Adipocyte (in vitro differentiated cells): ENCODE measurements around the gene FGFR1OP2.
"Not testable (repeated sequence)": the region's sequence is repeated elsewhere in the genome, so short reads cannot be mapped to it uniquely, and the experiment has no call there.

Source experiments
- DNase-seq: peaks from one replicate; pipeline ENCODE4 v3.0.0-alpha.2; 2015; ENCODE audit warnings: low read depth
- H3K27me3 ChIP-seq: replicated peaks from 2 replicates; pipeline ENCODE4 v1.7.0; 2013; ENCODE audit warnings: mild to moderate bottlenecking, low read length, moderate library complexity; ENCODE audit not compliant: control insufficient read depth, insufficient read depth
- H3K36me3 ChIP-seq: 2 replicates; pipeline ENCODE4 v1.7.0; 2013; ENCODE audit warnings: low read length, mild to moderate bottlenecking, moderate library complexity; ENCODE audit not compliant: control insufficient read depth, insufficient read depth, severe bottlenecking
- H3K4me1 ChIP-seq: 2 replicates; pipeline ENCODE4 v1.7.0; 2013; ENCODE audit warnings: mild to moderate bottlenecking, low read length, moderate library complexity; ENCODE audit not compliant: control insufficient read depth, insufficient read depth
- H3K4me3 ChIP-seq: 2 replicates; pipeline ENCODE4 v1.7.0; 2013; ENCODE audit warnings: mild to moderate bottlenecking, low read length, moderate library complexity
- H3K9ac ChIP-seq: 2 replicates; pipeline ENCODE4 v1.7.0; 2013; ENCODE audit warnings: mild to moderate bottlenecking, low read length, moderate library complexity
- H3K9me3 ChIP-seq: 2 replicates; pipeline ENCODE4 v1.7.0; 2013; ENCODE audit warnings: mild to moderate bottlenecking, low read length, moderate library complexity; ENCODE audit not compliant: control insufficient read depth

The FGFR1OP2 gene

DNA sequence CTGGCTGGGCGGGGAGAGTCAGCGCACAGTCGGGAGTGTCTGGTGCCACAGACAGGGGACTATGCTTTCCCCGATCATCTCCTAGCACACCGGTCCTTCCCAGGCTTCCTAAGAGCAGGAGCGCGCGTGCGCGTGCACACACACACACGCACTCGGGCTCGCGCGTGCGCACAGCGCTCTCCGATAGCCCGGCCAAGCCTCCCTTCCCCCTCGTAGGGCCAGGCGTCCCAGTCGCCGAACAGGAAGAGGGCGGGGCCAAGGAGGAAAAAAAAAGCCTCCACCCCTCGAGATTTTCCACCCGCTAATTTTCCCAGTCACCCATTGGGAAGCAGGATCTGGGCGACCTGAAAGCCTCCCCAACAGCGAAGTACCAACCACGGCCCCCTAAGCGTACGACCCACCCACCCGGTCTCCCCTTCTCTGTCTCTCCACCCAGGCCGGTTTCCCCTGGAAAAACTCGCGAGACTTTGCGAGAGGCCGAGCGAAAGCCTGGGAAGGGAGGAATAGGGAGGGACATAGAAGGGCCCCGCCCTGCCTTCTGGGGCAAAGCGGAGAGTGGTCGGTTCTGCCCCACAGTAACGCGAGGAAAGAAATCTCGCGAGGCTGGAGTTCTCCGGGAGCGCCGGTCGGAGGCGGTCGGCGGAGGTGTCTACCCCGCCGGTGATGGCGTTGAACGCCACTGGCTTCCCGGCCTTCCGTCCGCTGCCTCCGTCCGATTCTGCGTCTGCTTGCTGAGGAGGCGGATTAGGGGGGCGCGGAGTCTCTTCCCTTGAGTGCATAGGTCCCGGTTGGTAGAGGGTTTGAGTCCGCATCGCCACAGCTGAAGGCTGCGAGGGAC lies at the start of gene FGFR1OP2, which contains the start of gene INTS13:
FGFR1OP2 (plus strand) TSS at position 608 of the 838 bp plus-strand sequence. CDS start 15,689 bp downstream, outside the sequence.
INTS13 (minus strand) TSS at position 119 of the 838 bp plus-strand sequence. CDS start 1,178 bp downstream, outside the sequence.
- H3K36me3 ChIP-seq, result peaks cover 6% of the 10 kb centered on the region
- peak within 1 kb of the TSS; percentile 100 for H3K4me3 ChIP-seq
- no peaks in the 10 kb centered on the region for H3K9me3 ChIP-seq
- DNase-seq, result peak; percentile 100
- H3K9ac ChIP-seq, result peak within 1 kb of the TSS; percentile 99
- H3K4me1 ChIP-seq, result peaks cover 59% of the 10 kb centered on the region
- H3K27me3 ChIP-seq, result no peaks in the 10 kb centered on the region

DNA sequence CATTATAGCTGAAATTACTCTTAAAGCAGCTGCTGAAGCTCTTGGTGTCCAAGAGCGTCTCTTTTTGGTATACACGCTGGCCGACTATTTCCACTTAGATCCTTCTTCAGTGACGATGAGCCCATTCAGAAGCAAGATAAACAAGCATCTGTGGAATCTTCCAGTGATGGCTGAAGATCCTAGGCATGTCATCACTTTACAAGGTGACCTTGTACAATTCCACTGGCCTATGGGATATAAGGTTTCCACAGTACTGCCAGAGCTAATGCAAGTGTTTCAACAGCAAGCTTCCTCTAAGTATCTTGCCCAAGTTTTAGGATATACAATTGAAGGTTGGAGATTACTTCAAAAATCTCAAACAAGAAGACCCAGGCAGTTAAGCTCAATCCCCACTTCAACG lies 47.5 kb upstream of the FGFR1OP2 start:
- Histone ChIP-seq H3K9ac (no peak overlapping the region), H3K9me3 (no peaks in the 10 kb centered on the region), H3K4me3 (no peak overlapping the region), H3K27me3 (no peaks in the 10 kb centered on the region), H3K36me3 (peaks cover 2% of the 10 kb centered on the region), H3K4me1 (no peaks in the 10 kb centered on the region)
- no peak for DNase-seq

DNA sequence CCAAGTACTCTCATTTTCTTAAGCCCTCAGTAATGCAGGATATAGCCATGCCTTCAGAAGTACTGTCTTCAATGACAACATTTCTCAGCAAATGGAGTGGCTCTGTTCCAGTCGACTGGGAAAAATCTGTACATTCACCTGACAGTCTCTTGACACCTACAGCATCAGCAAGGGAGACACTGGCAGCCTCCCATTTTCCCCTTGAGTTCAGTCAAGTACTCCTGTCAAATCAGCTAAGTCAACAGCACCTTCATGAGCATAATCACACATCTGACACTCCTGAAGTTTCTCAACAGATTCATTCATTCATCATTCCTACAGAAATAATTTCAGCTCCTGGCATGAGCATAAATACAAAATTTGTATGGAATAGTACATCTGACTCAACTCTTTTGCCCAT lies 46.6 kb upstream of the FGFR1OP2 start:
- peaks cover 10% of the 10 kb centered on the region for H3K36me3 ChIP-seq
- no peaks in the 10 kb centered on the region for H3K4me1 ChIP-seq
- H3K27me3 ChIP-seq, result no peaks in the 10 kb centered on the region
- H3K9ac ChIP-seq, result no peak overlapping the region
- no peak overlapping the region for H3K4me3 ChIP-seq
- H3K9me3 ChIP-seq, result no peaks in the 10 kb centered on the region
- DNase-seq, result no peak

DNA sequence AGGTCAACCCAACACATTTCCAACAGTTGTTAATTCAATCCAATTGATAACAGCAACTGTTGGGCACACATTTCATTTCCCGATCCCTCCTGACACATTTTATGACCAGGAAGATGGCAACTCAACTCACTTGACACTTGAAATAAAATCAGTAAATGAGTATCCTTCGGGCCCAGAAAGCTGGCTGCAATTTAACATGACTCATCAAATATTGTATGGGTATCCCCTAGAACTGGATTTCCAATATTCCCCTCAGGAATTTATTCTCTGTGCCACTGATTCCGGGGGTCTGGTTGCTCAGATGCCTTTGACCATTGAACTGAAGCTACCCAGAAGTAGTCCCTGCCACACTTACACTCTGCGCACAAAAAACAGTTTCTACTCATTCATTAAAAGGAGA lies 42.6 kb upstream of the FGFR1OP2 start:
- no peaks in the 10 kb centered on the region for H3K27me3 ChIP-seq
- H3K4me3 ChIP-seq, result no peak overlapping the region
- peaks cover 27% of the 10 kb centered on the region for H3K36me3 ChIP-seq
- no peaks in the 10 kb centered on the region for H3K4me1 ChIP-seq
- DNase-seq, result no peak
- H3K9me3 ChIP-seq, result no peaks in the 10 kb centered on the region
- H3K9ac ChIP-seq, result no peak overlapping the region

DNA sequence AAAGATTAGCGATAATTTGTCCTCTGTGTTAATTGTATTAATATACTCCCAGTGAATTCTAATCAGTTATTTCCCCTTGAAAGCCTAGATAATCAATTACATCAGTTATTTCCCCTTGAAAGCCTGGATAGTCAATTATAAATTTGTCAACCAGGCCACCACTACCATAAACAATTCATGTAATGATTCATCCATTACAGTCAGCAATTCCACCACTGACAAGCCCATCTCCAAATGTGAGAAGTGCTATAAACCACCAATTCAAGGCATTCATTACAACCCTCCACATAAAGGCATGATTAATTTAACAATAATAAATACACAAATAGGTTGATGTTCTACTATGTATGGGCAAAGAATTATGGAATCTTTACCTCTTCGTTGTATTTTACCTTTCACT lies 41.4 kb upstream of the FGFR1OP2 start:
- Histone ChIP-seq H3K4me3 (no peak overlapping the region), H3K36me3 (peaks cover 30% of the 10 kb centered on the region), H3K27me3 (no peaks in the 10 kb centered on the region), H3K9ac (no peak overlapping the region), H3K4me1 (no peaks in the 10 kb centered on the region), H3K9me3 (no peaks in the 10 kb centered on the region)
- DNase-seq, result no peak

DNA sequence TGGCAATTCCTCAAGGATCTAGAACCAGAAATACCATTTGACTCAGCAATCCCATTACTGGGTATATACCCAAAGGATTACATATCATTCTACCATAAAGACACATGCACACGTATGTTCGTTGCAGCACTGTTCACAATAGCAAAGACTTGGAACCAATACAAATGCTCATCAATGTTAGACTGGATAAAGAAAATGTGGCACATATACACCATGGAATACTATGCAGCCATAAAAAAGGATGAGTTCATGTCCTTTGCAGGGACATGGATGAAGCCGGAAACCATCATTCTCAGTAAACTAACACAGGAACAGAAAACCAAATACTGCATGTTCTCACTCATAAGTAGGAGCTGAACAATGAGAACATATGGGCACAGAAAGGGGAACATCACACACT lies 34.9 kb upstream of the FGFR1OP2 start:
- H3K27me3 ChIP-seq, H3K9ac ChIP-seq, H3K9me3 ChIP-seq, H3K4me1 ChIP-seq, DNase-seq, H3K4me3 ChIP-seq: not testable (repeated sequence)
- H3K36me3 ChIP-seq, result peaks cover 67% of the 10 kb centered on the region

DNA sequence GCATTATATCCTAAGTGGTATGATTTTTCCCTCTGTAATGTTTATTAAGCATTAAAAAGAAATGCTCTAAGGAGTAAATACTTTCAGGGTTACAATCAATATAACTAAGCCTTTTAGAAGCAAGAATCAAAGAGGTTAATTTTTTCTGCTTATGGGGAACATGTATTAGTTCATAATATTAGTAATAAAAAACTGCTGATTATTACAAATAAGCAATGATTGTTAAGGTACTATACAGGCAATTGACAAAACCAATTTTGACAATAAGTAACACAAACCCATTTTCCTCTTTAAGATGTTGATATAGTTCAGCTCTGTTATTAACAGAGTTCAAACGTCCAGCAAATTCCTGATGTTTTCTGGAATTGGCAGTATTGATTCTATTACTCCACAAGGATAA lies 32.2 kb upstream of the FGFR1OP2 start:
- H3K9ac ChIP-seq, result no peak overlapping the region
- H3K27me3 ChIP-seq, result no peaks in the 10 kb centered on the region
- H3K36me3 ChIP-seq, result peaks cover 75% of the 10 kb centered on the region
- no peaks in the 10 kb centered on the region for H3K4me1 ChIP-seq
- H3K4me3 ChIP-seq, result no peak overlapping the region
- no peak for DNase-seq
- no peaks in the 10 kb centered on the region for H3K9me3 ChIP-seq

DNA sequence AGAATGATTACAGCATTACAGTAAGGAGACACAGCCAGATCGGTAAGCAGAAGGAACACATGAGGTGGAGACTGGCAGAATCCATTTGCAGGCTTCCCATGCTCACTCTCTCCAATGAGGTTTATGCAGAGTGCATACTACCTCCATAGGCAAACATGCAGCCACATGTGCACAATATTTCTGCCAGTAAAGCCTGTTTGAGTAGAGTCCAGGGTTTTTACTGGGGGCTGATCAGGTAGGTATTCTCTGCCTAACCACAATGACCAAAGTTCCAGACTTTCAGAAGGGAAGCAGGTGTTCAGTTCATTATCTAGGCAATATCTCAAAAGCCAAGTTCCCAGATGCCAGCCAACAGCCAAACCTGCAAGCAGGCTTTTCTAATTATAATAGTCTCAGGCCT lies 31.6 kb upstream of the FGFR1OP2 start:
- no peak overlapping the region for H3K4me3 ChIP-seq
- H3K27me3 ChIP-seq, result no peaks in the 10 kb centered on the region
- H3K9me3 ChIP-seq, result no peaks in the 10 kb centered on the region
- H3K4me1 ChIP-seq, result no peaks in the 10 kb centered on the region
- no peak overlapping the region for H3K9ac ChIP-seq
- DNase-seq, result no peak
- peaks cover 81% of the 10 kb centered on the region for H3K36me3 ChIP-seq

DNA sequence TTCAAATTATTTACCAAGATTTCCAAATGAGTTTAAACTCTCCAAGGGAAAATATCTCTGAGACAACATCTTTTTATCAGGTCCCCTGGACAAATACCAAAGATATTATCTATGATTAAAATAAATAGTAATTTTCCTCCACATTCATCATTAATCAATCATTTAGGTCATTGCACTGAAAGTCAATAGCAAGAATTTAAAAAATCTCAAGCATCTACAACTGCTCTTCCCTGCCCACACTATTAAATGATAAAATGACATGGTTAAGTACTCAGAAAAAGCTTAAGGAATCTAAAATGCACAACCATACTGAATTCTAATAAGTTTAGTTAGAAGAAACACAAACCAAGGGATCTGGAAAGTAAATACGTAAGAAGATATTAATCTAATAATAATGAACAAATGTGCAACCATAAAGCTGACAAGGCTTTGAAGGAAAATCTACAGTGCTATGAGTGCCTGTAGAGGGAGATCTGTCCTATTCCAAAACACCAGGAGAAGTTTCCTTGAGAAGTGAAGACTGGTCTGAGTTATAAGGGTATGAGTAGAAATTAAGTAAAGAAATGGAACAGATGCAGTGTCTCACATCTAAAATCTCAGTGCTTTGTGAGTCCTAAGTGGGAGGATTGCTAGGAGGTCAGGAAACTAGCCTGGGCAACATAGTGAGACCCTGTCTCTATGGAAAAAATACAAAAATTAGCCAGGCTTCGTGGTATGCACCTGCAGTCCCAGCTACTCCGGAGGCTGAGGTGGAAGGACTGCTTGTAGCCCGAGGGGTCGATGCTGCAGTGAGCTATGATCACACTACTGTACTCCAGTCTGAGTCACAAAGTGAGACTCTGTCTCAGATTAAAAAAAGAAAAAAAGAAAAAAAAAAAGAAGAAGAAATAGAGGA lies 19.7 kb upstream of the FGFR1OP2 start:
- no peaks in the 10 kb centered on the region for H3K27me3 ChIP-seq
- H3K4me1 ChIP-seq, result no peaks in the 10 kb centered on the region
- no peak overlapping the region for H3K9ac ChIP-seq
- H3K4me3 ChIP-seq, result no peak overlapping the region
- peaks cover 62% of the 10 kb centered on the region for H3K36me3 ChIP-seq
- H3K9me3 ChIP-seq, result no peaks in the 10 kb centered on the region
- peak; percentile 22 for DNase-seq

DNA sequence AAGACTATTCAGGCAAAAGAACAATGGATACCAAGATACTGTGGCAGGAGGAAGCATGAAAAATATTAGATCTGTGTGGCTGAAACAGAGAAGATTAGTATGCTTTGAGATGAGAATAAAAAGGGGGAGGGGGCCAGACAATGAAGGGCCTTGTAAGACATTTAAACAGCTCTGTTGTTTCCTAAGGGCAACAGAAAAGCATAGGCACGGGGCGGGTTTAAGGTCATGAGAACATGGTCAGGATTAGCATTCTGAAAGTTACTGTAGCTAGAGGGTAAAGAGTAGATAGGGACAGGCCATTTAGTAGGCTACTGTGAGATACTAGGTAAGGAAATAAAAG lies 19.1 kb upstream of the FGFR1OP2 start:
- Histone ChIP-seq H3K9ac (no peak overlapping the region), H3K4me1 (no peaks in the 10 kb centered on the region), H3K4me3 (no peak overlapping the region), H3K9me3 (no peaks in the 10 kb centered on the region), H3K27me3 (no peaks in the 10 kb centered on the region), H3K36me3 (peaks cover 64% of the 10 kb centered on the region)
- no peak for DNase-seq

DNA sequence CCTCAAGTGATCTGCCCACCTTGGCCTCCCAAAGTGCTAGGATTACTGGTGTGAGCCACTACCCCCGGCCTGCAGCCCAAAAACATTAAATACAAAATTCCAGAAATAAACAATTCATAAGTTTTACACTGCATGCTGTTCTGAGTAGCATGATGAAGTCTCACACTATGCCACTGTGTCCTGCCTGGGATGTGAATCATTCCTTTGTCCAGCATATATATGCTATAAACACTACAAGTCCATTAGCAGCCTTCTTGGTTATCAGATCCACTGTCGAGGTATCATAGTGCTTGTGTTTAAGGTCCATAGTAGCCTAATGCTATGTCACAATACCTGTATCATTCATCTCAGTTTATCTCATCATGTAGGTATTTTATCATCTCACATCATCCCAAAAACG lies 16.4 kb upstream of the FGFR1OP2 start:
- Histone ChIP-seq H3K9me3 (no peaks in the 10 kb centered on the region), H3K4me3 (no peak overlapping the region), H3K9ac (no peak overlapping the region), H3K4me1 (no peaks in the 10 kb centered on the region), H3K36me3 (peaks cover 77% of the 10 kb centered on the region), H3K27me3 (no peaks in the 10 kb centered on the region)
- DNase-seq, result no peak
